CD4-positive, alpha-beta T cell treated with Interleukin-4 for 4 hours (primary cell): ENCODE measurements around the gene AKNA.

ENCODE experiments used
- DNase-seq: peaks from one replicate; pipeline ENCODE4 v3.0.0-alpha.2; 2020

The AKNA gene, protein sequence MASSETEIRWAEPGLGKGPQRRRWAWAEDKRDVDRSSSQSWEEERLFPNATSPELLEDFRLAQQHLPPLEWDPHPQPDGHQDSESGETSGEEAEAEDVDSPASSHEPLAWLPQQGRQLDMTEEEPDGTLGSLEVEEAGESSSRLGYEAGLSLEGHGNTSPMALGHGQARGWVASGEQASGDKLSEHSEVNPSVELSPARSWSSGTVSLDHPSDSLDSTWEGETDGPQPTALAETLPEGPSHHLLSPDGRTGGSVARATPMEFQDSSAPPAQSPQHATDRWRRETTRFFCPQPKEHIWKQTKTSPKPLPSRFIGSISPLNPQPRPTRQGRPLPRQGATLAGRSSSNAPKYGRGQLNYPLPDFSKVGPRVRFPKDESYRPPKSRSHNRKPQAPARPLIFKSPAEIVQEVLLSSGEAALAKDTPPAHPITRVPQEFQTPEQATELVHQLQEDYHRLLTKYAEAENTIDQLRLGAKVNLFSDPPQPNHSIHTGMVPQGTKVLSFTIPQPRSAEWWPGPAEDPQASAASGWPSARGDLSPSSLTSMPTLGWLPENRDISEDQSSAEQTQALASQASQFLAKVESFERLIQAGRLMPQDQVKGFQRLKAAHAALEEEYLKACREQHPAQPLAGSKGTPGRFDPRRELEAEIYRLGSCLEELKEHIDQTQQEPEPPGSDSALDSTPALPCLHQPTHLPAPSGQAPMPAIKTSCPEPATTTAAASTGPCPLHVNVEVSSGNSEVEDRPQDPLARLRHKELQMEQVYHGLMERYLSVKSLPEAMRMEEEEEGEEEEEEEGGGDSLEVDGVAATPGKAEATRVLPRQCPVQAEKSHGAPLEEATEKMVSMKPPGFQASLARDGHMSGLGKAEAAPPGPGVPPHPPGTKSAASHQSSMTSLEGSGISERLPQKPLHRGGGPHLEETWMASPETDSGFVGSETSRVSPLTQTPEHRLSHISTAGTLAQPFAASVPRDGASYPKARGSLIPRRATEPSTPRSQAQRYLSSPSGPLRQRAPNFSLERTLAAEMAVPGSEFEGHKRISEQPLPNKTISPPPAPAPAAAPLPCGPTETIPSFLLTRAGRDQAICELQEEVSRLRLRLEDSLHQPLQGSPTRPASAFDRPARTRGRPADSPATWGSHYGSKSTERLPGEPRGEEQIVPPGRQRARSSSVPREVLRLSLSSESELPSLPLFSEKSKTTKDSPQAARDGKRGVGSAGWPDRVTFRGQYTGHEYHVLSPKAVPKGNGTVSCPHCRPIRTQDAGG (N-terminal part only)

DNA sequence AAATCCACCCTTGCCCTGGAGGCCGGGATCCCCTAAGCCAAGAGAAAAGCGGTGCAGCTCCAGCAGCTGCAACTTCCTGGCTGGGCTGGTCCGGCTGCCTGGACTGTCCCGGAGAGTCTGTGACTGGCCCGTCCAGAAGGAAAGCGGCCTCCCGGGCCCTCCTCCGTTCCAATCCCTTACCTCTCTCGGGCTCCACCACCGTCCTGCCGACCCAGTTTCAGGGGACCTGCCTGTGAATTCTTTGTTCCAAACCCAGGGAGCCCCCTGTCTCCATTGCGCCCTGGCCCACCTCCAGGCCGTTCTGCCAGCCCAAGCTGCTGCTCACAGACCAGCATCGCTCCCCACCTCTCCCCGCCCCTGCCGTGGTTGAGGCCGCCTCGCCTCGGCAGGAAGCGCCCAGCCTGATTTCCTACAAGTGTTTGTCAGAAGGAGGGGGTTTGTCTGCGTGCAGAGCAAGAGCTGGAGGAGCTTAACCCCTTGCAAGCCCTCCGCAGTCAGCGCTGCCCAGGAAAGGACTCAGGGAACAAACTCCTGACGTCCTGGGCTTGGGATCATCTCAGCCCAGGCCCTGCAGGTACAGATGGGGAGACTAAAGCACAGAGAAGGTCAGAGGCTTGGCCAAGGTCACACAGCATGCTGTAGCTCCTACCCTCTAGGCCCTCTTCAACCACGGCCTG lies at the start of gene AKNA:
Gene AKNA, minus strand, starts transcription at position 303 of the 677 bp plus-strand sequence. CDS start 6,649 bp downstream, outside the sequence.
- DNase-seq: peak; percentile 89

DNA sequence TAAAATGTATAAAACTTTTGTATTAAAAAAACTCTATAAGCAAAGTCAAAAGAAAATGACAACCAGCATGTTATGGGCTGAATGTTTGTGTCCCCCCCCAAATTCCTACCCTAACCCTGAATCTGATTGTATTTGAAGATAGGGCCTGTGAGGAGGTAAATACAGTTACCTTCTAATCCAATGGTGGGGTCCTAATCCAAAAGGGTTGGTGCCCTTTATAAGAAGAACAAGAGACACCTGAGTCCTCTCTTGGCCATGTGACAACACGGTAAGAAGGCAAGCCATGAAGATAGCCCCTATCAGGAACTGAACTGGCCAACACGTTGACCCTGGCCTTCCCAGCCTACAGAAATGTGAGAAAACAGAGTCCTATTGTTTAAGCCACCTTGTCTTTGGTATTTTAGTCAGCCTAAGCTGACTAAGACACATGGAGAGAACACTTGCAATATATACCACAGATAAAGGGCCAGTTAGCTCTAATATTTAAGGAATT lies 49.7 kb upstream of the AKNA start:
- no peak for DNase-seq

DNA sequence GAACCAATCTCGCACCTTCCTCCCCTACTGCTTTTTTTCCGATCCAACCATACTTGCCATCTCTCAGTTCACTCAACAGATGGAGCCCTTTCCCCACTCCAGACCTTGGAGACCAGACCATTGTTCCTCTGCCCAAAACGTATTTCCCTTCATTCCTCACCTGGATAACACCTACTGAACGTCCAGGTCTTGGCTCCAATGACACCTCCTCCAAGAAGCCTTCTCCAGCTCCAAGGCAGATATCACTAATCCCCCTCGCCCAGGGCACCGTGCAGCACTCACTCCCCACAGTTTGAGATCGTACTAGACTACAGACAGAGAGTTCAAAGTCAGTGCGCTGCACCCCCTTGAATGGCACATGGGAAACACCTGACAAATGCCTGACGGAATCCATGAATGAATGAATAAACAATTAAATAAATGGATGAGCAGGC lies 47.1 kb upstream of the AKNA start:
- DNase-seq: no peak

DNA sequence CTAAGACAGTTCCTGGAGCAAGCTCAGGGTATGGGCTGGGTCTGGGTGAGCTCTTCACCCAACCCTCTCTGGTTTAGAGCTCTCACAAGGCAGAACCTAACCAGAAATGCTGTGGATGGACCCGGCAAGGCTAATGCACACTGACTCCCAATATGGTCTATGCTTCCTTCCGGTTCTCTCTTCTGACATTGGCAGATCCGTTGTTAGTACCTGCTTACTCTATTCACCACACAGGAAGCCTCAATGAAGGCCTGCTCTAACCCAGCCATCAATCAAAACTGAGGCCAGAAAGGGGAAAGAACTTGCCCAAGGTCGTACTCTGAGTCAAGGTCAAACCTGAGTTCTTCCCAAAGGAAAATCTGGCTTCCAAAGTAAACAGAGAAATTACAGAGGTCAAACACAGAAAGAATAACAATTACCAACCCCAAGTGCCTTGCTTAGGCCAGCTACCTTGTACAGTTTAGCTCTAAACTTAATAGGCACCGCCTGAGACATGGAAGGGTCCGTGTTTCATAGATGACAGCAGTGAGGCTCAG lies 46.0 kb upstream of the AKNA start:
- no peak for DNase-seq

DNA sequence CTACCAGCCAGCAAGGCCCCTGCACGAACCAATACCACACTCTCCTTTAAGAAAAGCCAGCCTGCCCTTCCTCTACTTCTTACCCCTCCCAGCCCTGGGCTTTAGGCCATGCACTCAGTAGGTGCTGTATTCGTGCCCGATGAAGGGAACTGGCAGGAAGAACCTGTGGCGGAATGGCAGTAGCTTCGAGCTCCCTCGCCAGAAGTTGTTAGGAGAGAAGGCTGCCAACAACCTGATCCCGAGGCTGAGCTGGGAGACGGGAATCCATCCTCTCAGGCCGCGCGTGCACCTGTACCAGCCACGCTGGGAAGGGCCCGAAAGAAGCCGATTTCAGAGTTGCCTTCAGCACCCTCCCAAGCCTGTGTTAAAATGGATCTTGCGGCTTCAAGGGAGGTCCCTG lies 45.3 kb upstream of the AKNA start:
- no peak for DNase-seq

DNA sequence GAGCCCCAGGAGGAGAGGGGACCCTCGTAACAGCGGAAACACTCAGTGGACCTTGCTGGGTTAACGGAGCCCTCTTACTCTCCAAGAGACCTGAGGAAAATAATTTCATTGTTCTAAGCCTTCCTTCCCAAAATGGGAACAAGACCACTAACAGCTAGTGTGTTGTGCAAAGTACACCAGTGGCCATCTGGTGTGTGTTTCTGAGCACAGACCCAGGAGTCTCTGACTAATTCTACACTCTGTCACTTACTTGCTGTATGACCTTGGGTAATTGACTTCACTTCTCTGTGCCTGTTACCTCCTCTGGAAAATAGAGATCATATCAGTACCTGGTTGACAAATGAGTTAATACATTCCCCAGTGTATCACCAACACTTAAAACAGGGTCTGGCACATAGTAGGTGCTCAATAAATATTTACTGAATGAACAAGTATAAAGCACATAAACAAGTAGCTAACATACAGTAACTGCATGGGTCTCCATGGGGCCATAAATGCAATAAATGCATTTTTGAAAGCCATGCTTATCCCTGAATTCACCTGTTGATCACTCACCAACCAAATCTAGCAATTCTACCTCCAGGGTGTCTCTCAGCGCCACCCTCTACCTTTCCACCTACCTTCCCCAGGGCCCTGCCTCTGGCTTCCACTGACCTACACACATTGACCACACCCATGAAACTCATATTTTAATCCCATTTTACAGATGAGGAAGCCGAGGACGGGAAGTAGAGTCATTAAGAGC lies 44.7 kb upstream of the AKNA start:
- no peak for DNase-seq

DNA sequence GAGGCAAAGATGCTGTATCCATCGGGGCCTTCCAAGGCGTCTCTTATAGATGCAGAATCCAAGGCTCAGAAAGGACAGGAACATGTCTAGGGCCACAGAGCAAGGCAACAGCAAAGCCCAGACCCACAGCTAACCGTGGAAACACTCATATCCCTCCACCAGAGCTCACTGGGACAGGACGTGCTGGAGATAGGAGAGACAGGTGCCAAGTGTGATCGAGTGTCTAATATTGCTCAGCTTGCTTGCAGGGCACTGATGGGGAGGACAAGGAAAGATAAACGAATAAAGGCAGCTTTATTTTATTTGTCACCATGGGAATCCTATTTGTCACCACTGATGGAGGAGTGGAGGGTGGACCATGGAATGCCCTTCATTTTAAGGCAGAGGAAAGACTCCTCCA lies 44.0 kb upstream of the AKNA start:
- no peak for DNase-seq

DNA sequence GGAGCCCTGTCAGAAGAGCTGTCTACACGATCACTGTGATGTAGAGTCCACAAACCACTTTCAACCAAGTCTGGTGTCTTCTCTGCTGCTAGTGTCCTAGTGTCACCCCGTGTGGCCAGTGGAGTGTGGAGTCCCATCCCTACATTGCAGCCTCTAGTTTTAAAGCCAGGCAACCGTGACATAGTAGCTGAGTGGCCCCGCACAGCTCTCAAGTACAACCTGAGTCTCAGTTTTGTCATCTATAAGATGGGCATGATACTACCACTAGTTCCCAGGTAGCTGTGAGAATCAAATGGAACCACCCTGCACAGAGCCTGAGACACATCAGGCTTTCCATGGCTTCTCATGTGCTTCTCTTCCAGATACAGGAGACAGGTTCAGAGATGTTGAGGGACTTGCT lies 43.2 kb upstream of the AKNA start:
- DNase-seq: no peak

DNA sequence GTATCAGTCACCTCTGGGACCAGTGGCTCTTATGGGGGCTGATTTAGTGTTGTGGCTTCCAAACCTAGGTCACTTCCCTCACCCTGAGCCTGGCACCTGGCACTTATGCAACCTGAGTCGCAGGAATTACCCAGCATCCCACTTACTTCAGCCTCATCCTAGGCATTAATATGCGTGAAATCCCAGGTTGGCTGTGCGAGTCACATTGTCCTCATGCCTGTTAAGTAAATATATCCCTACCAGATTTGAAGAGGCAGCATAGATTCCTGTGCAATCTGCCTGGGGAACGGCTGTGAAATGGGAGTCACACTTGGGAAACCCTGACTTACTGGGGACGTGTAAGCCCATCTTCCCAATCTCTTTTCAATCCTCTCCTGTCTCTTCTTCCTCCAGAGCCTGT lies 42.7 kb upstream of the AKNA start:
- DNase-seq: no peak

DNA sequence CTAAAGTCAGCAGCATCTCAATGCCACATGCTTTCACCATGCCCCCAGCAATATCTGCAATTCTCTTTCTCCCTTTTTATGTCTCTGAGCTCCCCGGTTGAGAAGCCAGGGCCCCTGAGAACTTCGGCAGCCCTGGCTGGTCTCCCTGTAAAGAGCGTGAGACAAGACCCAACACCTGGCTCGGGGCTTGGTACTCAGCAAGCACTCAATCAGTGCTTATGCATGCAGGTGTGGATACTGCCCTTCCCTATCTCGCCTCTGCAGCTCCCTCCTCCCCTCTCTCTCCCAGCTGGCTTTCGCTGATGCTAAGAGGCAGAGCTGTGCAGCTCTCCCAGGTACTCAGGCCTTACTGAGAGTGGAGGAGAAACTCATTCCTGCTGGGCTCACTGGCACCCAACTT lies 41.7 kb upstream of the AKNA start:
- no peak for DNase-seq

DNA sequence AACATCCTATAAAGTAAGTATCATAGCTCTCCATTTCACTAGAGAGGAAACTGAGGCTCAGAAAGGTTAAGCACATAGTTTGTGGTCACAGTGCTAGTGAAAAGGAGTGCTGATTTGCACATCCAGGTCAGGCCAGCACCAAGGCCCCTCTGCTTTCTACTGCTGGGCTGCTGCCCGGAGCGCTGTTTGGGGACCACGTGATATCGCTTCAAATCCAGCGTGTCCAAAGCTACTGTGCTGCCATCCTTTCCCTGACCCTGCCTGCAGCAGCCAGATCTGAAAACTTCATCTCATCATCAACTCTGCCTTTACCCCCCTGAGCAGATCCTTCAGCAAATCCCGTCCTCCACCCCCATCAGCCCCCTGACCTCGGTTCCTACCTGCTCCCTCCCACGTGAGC lies 40.7 kb upstream of the AKNA start:
- no peak for DNase-seq

DNA sequence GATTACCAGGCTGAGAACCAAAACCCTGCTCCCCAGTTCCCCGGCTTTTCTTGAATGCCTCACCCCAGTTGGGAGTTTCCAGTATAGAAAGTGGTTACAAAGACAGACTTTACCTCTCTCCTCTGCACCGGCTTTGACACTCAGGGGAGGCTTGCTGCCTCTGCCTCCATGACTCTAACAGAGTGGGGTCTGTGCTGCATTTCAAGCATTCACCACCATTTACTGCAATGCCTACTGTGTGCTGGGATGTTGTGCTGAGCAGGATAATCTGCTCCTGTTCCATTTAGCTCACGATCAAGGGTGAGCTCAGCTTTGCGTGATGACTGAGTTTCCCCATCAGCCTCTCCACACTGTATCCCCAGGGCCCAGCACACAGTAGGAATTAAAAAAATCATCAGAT lies 39.9 kb upstream of the AKNA start:
- DNase-seq: no peak

DNA sequence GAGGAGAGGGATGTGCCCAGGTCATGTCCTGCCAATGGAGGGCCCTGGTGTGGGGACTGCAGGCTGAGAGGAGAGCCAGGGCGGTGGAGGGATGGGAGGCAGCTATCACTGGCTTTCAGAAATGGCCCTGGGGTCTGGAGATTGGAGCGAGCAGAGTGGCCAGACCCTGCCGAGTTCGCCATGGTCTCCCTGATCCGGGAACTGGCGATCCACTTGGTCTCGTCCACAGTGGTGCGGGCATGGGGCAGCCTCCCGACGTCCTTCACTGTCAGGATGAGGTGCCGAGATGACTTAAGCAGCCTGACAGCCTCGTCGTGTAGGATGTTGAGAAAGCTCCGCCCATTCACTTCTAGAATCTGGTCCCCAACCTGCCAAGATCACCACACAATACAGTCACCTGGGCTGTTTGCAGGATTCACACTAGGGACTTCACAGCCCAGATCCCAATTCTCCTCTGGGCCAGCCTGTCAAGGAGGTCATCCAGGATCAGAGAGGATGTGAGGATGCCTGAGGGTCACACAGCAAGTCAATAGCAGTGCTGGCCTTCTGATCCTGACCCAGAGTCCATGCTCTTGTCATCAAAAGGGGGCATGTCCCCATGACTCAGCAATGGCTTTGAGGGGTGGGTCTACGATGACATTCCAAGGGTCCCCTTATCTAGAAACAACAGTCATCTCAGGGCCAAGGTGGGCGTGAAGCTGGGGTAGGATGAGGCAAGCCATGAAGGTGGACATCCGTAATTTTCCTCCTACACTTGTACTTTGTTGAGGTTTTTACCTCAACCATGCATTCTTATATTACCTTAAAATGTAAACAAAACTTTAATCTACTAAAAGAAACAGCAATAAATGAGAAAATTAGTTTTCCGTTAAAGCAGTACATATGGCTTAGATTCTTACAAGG lies 38.5 kb upstream of the AKNA start:
- no peak for DNase-seq

DNA sequence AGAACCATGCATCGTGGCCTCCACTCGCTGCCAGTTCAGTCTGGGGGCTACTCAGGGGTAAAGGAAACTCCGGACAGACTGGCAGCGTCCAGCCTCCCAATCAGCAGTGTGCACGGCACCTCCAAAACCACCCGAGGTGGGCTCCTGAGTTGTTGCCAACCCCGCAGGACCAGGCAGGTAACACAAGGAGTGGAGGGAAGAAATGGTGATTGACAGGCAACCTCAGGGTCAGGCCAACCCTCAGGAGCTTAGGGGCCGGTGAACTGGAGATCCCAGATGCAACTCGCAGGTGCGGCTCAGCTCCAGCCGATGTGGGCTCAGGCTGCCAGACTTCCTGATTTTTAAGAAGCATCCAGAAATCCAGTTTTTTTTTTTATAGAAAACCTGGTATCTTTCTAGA lies 37.3 kb upstream of the AKNA start:
- no peak for DNase-seq

DNA sequence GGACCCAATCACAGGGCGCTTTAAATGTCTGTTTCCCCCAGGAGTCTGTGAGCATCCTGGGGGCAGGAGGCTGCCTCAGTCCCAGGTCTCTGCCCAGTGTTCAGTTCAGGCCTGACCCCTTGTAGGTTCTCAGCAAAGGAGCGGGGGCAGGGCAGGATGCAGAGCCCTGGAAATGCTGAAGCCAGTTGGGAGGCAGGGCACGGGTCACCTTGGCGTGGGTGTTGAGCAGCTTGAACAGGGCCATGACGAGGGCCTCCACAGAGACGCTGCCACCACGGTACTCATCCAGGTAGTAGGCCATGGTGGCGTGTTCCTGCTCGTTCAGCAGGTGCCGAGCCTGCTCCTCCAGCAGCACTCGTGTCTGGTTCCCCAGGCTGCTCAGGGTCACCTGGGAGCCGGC lies 36.3 kb upstream of the AKNA start:
- DNase-seq: no peak

DNA sequence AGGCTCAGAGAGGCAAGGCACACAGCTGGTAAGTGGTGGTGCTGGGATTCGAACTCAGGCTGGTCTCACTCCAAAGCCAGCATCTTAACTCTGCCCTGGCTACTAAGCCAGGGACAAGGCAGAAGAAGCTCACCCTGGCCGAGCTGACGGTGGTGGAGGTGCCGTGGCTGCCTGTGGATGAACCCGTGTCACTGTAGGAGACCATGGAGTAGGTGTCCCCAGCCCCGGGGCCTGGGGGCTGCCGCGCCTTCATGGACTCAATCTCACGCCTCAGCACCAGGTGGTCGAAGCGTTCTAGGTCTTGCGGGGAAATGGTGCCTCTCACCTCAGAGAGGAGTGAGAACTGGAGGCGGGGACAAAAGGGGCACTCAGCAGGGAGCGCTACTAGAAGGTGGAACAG lies 35.4 kb upstream of the AKNA start:
- DNase-seq: no peak

DNA sequence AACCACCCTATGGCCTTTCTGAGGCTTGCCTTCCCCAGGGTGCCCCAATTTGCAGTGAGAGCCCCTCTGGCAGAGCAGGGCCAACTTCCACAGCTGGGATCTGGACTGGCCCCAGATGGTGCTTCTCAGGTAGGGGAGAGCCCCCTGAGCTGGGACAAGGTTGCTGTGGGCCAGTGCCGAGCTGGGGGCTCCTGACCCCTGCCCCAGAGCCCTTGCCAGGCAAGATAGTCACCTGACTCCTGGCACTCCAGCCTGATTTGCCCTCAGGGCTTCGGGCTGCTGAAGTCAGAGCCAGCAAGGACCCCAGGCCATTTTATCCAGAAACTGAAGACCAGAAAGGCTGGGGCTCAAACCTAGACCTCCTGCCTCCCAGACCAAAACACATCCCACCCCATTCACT lies 33.4 kb upstream of the AKNA start:
- DNase-seq: no peak

DNA sequence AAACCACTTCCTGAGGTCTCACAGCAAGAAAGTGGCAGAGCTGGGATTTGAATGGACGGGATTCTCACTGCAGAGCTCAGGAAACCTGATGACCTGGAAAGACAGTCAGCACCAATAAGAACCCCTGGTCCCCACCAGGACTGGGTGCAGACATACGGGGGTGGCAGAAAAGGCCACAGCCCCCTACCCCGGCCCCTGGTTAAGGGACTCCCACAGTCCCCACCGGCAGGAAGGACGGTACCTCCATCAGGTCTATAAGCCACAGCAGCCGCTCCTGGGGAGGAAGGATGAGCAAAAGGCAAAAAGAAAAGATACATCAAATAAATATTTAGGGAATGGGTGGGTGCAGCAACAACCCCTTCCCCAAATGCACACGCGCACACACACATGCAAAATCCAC lies 32.0 kb upstream of the AKNA start:
- no peak for DNase-seq

DNA sequence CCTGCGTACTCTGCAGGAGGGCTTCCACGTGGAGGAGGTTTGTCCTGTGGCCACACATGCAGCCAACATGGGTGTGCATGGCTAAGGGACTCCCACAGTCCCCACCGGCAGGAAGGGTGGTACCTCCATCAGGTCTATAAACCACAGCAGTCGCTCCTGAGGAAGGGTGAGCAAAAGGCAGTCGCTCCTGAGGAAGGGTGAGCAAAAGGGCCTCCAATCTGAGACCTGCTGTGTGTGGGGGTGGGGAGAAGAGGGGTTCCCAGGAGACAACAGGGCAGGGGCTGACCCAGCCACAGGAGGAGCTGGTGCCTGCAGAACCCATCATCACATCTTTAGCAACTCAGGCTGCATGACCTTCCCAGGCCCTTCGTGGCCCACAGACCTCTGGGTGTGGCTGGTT lies 30.3 kb upstream of the AKNA start:
- no peak for DNase-seq

DNA sequence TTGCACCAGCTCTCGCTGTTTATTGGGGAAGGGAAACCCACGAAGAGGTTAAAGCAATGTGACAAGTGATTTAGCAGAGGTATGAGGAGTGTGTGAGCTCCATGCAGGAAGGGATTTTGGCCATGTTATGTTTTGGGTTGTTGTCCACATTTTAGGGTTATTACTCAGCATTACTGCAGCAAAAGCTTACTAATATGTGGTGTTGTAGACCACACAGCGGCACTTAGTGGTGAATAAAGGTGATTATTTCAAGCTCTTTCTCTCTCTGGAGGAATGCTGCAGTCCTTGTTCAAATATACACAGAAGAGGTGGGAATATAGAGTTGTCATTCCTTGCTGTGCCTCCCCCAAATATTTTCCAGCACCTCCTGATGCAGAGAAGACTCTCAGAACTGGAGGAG lies 29.7 kb upstream of the AKNA start:
- no peak for DNase-seq
